ENCODE data around the gene LRRC10.

LRRC10 gene

GRCh38 chr12:69610729-69611128 is at the start of gene LRRC10:
LRRC10 (minus strand) TSS chr12:69610907; CDS start chr12:69610838, 69 bp downstream.
- DNase-seq, result no peak

GRCh38 chr12:69660164-69660863 is 49.6 kb upstream of the LRRC10 start:
- DNase-seq, result no peak

GRCh38 chr12:69658203-69658602 is 47.5 kb upstream of the LRRC10 start:
- DNase-seq, result no peak

- no peak for DNase-seq
These were observed 46.9 kb upstream of the LRRC10 start for GRCh38 chr12:69657376-69658137.

- no peak for DNase-seq
These were observed 45.1 kb upstream of the LRRC10 start for GRCh38 chr12:69655616-69656340.

GRCh38 chr12:69653703-69654102 is 43.0 kb upstream of the LRRC10 start:
- no peak for DNase-seq

- no peak for DNase-seq
These were observed 41.2 kb upstream of the LRRC10 start for GRCh38 chr12:69651922-69652321.

- DNase-seq, result no peak
These were observed 38.8 kb upstream of the LRRC10 start for GRCh38 chr12:69649529-69649928.

- DNase-seq, result no peak
These were observed 37.8 kb upstream of the LRRC10 start for GRCh38 chr12:69648476-69648875.

GRCh38 chr12:69647178-69647577 is 36.5 kb upstream of the LRRC10 start:
- no peak for DNase-seq

- no peak for DNase-seq
These were observed 34.3 kb upstream of the LRRC10 start for GRCh38 chr12:69645031-69645430.

- no peak for DNase-seq
These were observed 33.8 kb upstream of the LRRC10 start for GRCh38 chr12:69644511-69644910.

- no peak for DNase-seq
These were observed 31.8 kb upstream of the LRRC10 start for GRCh38 chr12:69642531-69642930.

GRCh38 chr12:69641546-69641945 is 30.8 kb upstream of the LRRC10 start:
- DNase-seq, result no peak

GRCh38 chr12:69639400-69640016 is 28.8 kb upstream of the LRRC10 start:
- DNase-seq, result peak; percentile 12 to 51 (median 34)

- no peak for DNase-seq
These were observed 22.4 kb upstream of the LRRC10 start for GRCh38 chr12:69633061-69633460.

- DNase-seq, result no peak
These were observed 19.5 kb upstream of the LRRC10 start for GRCh38 chr12:69630191-69630590.

- DNase-seq, result no peak
These were observed 16.8 kb upstream of the LRRC10 start for GRCh38 chr12:69627501-69627900.

- DNase-seq, result no peak
These were observed 13.3 kb upstream of the LRRC10 start for GRCh38 chr12:69623970-69624369.

GRCh38 chr12:69621551-69621950 is 10.8 kb upstream of the LRRC10 start:
- DNase-seq, result no peak

- no peak for DNase-seq
These were observed 10.2 kb upstream of the LRRC10 start for GRCh38 chr12:69620921-69621320.

GRCh38 chr12:69620077-69620476 is 9.4 kb upstream of the LRRC10 start:
- no peak for DNase-seq

- DNase-seq, result no peak
These were observed 8.3 kb upstream of the LRRC10 start for GRCh38 chr12:69619050-69619449.
